ENCODE data around the gene STK31. TPM values are rescaled to one million over a fixed set of nuclear protein-coding genes. Genes with fewer than 3 reads are reported as not detected.

The STK31 gene
- total and polyA plus RNA-seq, 10 of the 15 experiments (the other 5 are each of a cell fraction or from before 2014, with no cell fraction given), result 0.08 to 0.49 (median 0.17) TPM; not detected in 1

DNA sequence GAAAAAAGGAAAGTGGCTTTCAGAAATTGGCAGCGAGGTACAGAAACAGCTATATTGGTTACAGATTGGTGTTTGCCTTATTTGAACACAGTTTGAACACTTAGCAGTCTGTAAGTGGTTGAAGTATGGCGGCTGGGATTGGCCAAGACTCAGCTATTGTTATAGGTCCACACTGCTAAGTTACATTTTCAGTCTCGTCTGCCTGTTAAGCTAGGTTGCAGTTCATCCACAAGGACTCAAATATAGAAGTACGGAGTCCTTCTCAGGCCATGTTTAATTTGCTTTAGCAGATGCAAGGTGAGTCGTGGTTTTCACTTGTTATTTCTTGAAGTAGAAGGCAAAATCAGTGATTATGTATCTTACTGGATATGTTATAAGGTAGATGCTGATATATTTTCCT lies 73.1 kb downstream of the STK31 start:
- POLR2A ChIA-PET, result no interaction called here
- SMC1A ChIA-PET (ENCODE audit: uncharacterized antibody, unreplicated experiment), result interaction anchor here (0.7 kb wide), 1 partner anchor 1134 kb away, joined by 3 read pairs; no protein-coding TSS in a partner anchor
- 37% methylated on average over 5 of the region's 5 CpGs for WGBS (ENCODE audit: insufficient coverage, insufficient replicate concordance, low lambda C conversion rate, missing lambda C conversion rate)
- Histone ChIP-seq H3K36me3 (ENCODE audit: control insufficient read depth in 2 of 2, insufficient read depth in 2 of 2, low read length in 1 of 2) (no peaks in the 10 kb centered on the region), H3K27ac (ENCODE audit: control insufficient read depth, insufficient read depth) (no peak overlapping the region), H3K79me2 (ENCODE audit: control insufficient read depth, insufficient read depth, low read length) (no peaks in the 10 kb centered on the region), H2AFZ (ENCODE audit: control insufficient read depth, low read depth, low read length) (no peak overlapping the region), H3K9me3 (replicated peaks; ENCODE audit: control insufficient read depth, insufficient read depth, low read length) (no peaks in the 10 kb centered on the region), H3K4me3 (no peak overlapping the region), H4K20me1 (ENCODE audit: control insufficient read depth, insufficient read depth) (no peaks in the 10 kb centered on the region), H3K4me1 (ENCODE audit: control insufficient read depth, insufficient read depth, low read length) (no peaks in the 10 kb centered on the region), H3K9ac (ENCODE audit: control insufficient read depth, insufficient read depth, low read length) (no peak overlapping the region), H3K4me2 (ENCODE audit: control insufficient read depth, insufficient read depth) (no peak overlapping the region), H3K27me3 (replicated peaks in 1 of 2; ENCODE audit: control insufficient read depth in 2 of 2, insufficient read depth in 2 of 2, low read length in 1 of 2) (no peaks in the 10 kb centered on the region; a peak in 1 of 4 replicates)
- no TSS peak for BruUV-seq (replicated peaks)
- intact Hi-C loops (cut with micrococcal nuclease; ENCODE audit: unreplicated experiment) (no loop called here), in situ Hi-C loops (cut with MboI) (no loop called here)
- no peak for DNase-seq (ENCODE audit: low read depth, low spot score)
- RAD21 ChIA-PET (ENCODE audit: unreplicated experiment), result no interaction called here
- no peak for ATAC-seq
- CTCF ChIA-PET, result interaction anchor here (0.5 to 1.0 kb wide), 5 partner anchors 9 to 394 kb away, joined by 3 to 6 read pairs (median 3); no protein-coding TSS in a partner anchor
- no peak for FAIRE-seq
- TF ChIP-seq CEBPB (IDR thresholded peaks at IDR 0.05; ENCODE audit: borderline replicate concordance in 1 of 2, low read depth in 2 of 2, low read length in 2 of 2) (no peak), KLF5 (IDR thresholded peaks at IDR 0.05; ENCODE audit: partially characterized antibody) (no peak), EP300 (IDR thresholded peaks at IDR 0.05; ENCODE audit: borderline replicate concordance in 1 of 2, control insufficient read depth in 1 of 2, low read depth in 2 of 2, low read length in 2 of 2) (no peak), GABPA (IDR thresholded peaks at IDR 0.05; ENCODE audit: low read depth) (no peak), RCOR1 (conservative IDR thresholded peaks at IDR 0.05; ENCODE audit: low read depth, low read length) (no peak), E2F8 (IDR thresholded peaks at IDR 0.05; ENCODE audit: low read depth, partially characterized antibody) (no peak), TBL1XR1 (IDR thresholded peaks at IDR 0.05; ENCODE audit: low read depth, low read length) (no peak), MYB (IDR thresholded peaks at IDR 0.05; ENCODE audit: borderline replicate concordance, low read depth, low read length) (no peak), ETV6 (conservative IDR thresholded peaks at IDR 0.05 in 1 of 2, IDR thresholded peaks at IDR 0.05 in 1 of 2; ENCODE audit: borderline replicate concordance in 1 of 2, low read depth in 1 of 2) (no peak), MTA2 (IDR thresholded peaks at IDR 0.05; ENCODE audit: low read depth) (no peak), DPF2 (IDR thresholded peaks at IDR 0.05) (no peak), SREBF1 (IDR thresholded peaks at IDR 0.05; ENCODE audit: low read length) (no peak), NR2C2 (IDR thresholded peaks at IDR 0.05; ENCODE audit: borderline replicate concordance, control insufficient read depth, insufficient read length, low read depth) (no peak), NBN (IDR thresholded peaks at IDR 0.05) (no peak), RAD21 (IDR thresholded peaks at IDR 0.05; ENCODE audit: insufficient read depth, low read depth, low read length) (no peak), BCL11A (IDR thresholded peaks at IDR 0.05; ENCODE audit: low read depth, low read length) (no peak), HCFC1 (IDR thresholded peaks at IDR 0.05; ENCODE audit: low read length) (no peak)
- TF ChIP-seq, protein P1, sequence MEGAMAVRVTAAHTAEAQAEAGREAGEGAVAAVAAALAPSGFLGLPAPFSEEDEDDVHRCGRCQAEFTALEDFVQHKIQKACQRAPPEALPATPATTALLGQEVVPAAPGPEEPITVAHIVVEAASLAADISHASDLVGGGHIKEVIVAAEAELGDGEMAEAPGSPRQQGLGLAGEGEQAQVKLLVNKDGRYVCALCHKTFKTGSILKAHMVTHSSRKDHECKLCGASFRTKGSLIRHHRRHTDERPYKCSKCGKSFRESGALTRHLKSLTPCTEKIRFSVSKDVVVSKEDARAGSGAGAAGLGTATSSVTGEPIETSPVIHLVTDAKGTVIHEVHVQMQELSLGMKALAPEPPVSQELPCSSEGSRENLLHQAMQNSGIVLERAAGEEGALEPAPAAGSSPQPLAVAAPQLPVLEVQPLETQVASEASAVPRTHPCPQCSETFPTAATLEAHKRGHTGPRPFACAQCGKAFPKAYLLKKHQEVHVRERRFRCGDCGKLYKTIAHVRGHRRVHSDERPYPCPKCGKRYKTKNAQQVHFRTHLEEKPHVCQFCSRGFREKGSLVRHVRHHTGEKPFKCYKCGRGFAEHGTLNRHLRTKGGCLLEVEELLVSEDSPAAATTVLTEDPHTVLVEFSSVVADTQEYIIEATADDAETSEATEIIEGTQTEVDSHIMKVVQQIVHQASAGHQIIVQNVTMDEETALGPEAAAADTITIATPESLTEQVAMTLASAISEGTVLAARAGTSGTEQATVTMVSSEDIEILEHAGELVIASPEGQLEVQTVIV (IDR thresholded peaks at IDR 0.05; ENCODE audit: borderline replicate concordance, partially characterized antibody), result no peak

Data from GM12878 (cell line).